OCI-LY3 (cell line): Measurements from ENCODE around the gene PARD3B.

ENCODE experiments used
- H2AFZ ChIP-seq: fragments of 200-600, 300-600 bp; shearing (Covaris generic); 2 replicates; pipeline ENCODE4 v1.6.0; 2014; ENCODE audit warnings: antibody characterized with exemption, low read depth, low read length
- H3K27ac ChIP-seq: fragments of 200-600, 300-600 bp; sonication (generic); 2 replicates; pipeline ENCODE4 v1.5.1; 2014; ENCODE audit warnings: mild to moderate bottlenecking, low read length, moderate library complexity, mixed read lengths
- H3K27me3 ChIP-seq: fragments of 200-600, 300-600 bp; sonication (generic); 2 replicates; pipeline ENCODE4 v1.6.1; 2014; ENCODE audit warnings: low read depth, low read length, mixed read lengths
- H3K36me3 ChIP-seq: fragments of 200-600, 300-600 bp; sonication (generic); replicated peaks from 2 replicates; pipeline ENCODE3; 2014; ENCODE audit warnings: low read depth, low read length, mixed read lengths
- H3K4me1 ChIP-seq: fragments of 300-600, 200-600 bp; sonication (generic); 2 replicates; pipeline ENCODE4 v1.6.1; 2014; ENCODE audit warnings: low read length, mixed read lengths
- H3K4me2 ChIP-seq: fragments of 200-600, 300-600 bp; sonication (generic); 2 replicates; pipeline ENCODE4 v1.6.1; 2014; ENCODE audit warnings: low read length, mixed read lengths
- H3K4me3 ChIP-seq: fragments of 300-600, 200-600 bp; sonication (generic); 2 replicates; pipeline ENCODE4 v1.5.1; 2014; ENCODE audit warnings: antibody characterized with exemption, mild to moderate bottlenecking, low read length, moderate library complexity
- H3K79me2 ChIP-seq: fragments of 300-600, 200-600 bp; shearing (Covaris generic); 2 replicates; pipeline ENCODE4 v1.6.1; 2014; ENCODE audit warnings: mild to moderate bottlenecking, low read length, mixed read lengths
- H3K9ac ChIP-seq: fragments of 300-600, 200-600 bp; shearing (Covaris generic); 2 replicates; pipeline ENCODE4 v1.6.0; 2014; ENCODE audit warnings: mild to moderate bottlenecking, low read length, moderate library complexity
- H3K9me3 ChIP-seq: fragments of 200-600, 300-600 bp; shearing (Covaris generic); 2 replicates; pipeline ENCODE4 v1.6.1; 2014; ENCODE audit warnings: low read length, mixed read lengths; ENCODE audit not compliant: insufficient read depth
- H4K20me1 ChIP-seq: fragments of 200-600, 300-600 bp; sonication (generic); 2 replicates; pipeline ENCODE4 v1.6.1; 2016; ENCODE audit warnings: low read length, mixed read lengths; ENCODE audit not compliant: insufficient read depth
- CTCF ChIP-seq: fragments of 200-600, 300-600 bp; sonication (generic); IDR thresholded peaks from 2 replicates; pipeline ENCODE4 v1.5.1; 2014; ENCODE audit warnings: antibody characterized with exemption, low read length, low read depth
- EZH2phosphoT487 ChIP-seq: fragments of 200-600 bp; shearing (Covaris generic); IDR thresholded peaks from 2 replicates; pipeline ENCODE4 v1.6.1; 2018; ENCODE audit warnings: antibody characterized with exemption, mixed run types, low read depth

The PARD3B gene

GRCh38 chr2:205297368-205297767, 752.1 kb downstream of the PARD3B start:
- Histone ChIP-seq H3K9ac (no peak overlapping the region), H3K4me1 (peaks cover 18% of the 10 kb centered on the region), H3K4me2 (no peak overlapping the region), H2AFZ (no peak overlapping the region), H3K36me3 (no peaks in the 10 kb centered on the region), H3K79me2 (no peaks in the 10 kb centered on the region), H4K20me1 (no peaks in the 10 kb centered on the region), H3K27me3 (no peaks in the 10 kb centered on the region), H3K9me3 (no peaks in the 10 kb centered on the region), H3K4me3 (no peak overlapping the region), H3K27ac (no peak overlapping the region)
- no peak for TF ChIP-seq EZH2phosphoT487
- no peak for TF ChIP-seq CTCF

- Histone ChIP-seq H3K27me3 (no peaks in the 10 kb centered on the region), H3K4me2 (no peak overlapping the region), H3K9ac (no peak overlapping the region), H3K4me3 (no peak overlapping the region), H3K4me1 (peaks cover 13% of the 10 kb centered on the region), H2AFZ (no peak overlapping the region), H3K27ac (no peak overlapping the region), H3K9me3 (no peaks in the 10 kb centered on the region), H4K20me1 (no peaks in the 10 kb centered on the region), H3K79me2 (no peaks in the 10 kb centered on the region), H3K36me3 (no peaks in the 10 kb centered on the region)
- TF ChIP-seq EZH2phosphoT487 (no peak), CTCF (no peak)
These were observed 752.6 kb downstream of the PARD3B start for GRCh38 chr2:205297846-205298245.

GRCh38 chr2:205311201-205311600, 765.9 kb downstream of the PARD3B start:
- Histone ChIP-seq H2AFZ (no peak overlapping the region), H4K20me1 (no peaks in the 10 kb centered on the region), H3K9me3 (no peaks in the 10 kb centered on the region), H3K9ac (no peak overlapping the region), H3K4me1 (peaks cover 7% of the 10 kb centered on the region), H3K36me3 (no peaks in the 10 kb centered on the region), H3K4me3 (no peak overlapping the region), H3K27ac (no peak overlapping the region), H3K4me2 (no peak overlapping the region), H3K79me2 (no peaks in the 10 kb centered on the region), H3K27me3 (no peaks in the 10 kb centered on the region)
- TF ChIP-seq CTCF (no peak), EZH2phosphoT487 (no peak)

GRCh38 chr2:205321231-205321630, 776.0 kb downstream of the PARD3B start:
- Histone ChIP-seq H3K9me3 (no peaks in the 10 kb centered on the region), H3K27me3 (peaks cover 40% of the 10 kb centered on the region), H3K79me2 (no peaks in the 10 kb centered on the region), H2AFZ (no peak overlapping the region), H3K36me3 (no peaks in the 10 kb centered on the region), H3K4me1 (peaks cover 11% of the 10 kb centered on the region), H3K27ac (no peak overlapping the region), H4K20me1 (no peaks in the 10 kb centered on the region), H3K9ac (no peak overlapping the region), H3K4me2 (no peak overlapping the region), H3K4me3 (no peak overlapping the region)
- no peak for TF ChIP-seq EZH2phosphoT487
- TF ChIP-seq CTCF, result no peak
